ENCODE data around the gene G0S2. TPM values are rescaled to one million over a fixed set of nuclear protein-coding genes. Genes with fewer than 3 reads are reported as not detected.

The G0S2 gene
- total RNA-seq, 1 experiment from 2014 or later: 0.35 TPM

GRCh38 chr1:209714338-209714737 lies 39.1 kb downstream of the G0S2 start:
- TF ChIP-seq CTCF (conservative IDR thresholded peaks at IDR 0.05): no peak
- no CpG with 5 or more reads among the region's 2 CpGs for WGBS (ENCODE audit: extremely low coverage, insufficient read length, low lambda C conversion rate)
- Histone ChIP-seq H3K14ac (ENCODE audit: insufficient read depth, low read length) (no peak overlapping the region), H2BK15ac (ENCODE audit: low read depth, low read length) (no peak overlapping the region), H4K8ac (replicated peaks; ENCODE audit: insufficient read length, low read depth, low read length) (no peak overlapping the region), H2BK5ac (ENCODE audit: insufficient read length, low read length) (no peak overlapping the region), H3K18ac (ENCODE audit: insufficient read length, low read depth, low read length) (no peak overlapping the region), H2AFZ (ENCODE audit: low read length) (no peak overlapping the region), H2BK120ac (ENCODE audit: low read depth, low read length, poor library complexity, severe bottlenecking) (no peak overlapping the region), H3K27me3 (ENCODE audit: insufficient read depth, low read length) (no peaks in the 10 kb centered on the region), H3K4me1 (ENCODE audit: insufficient read depth, low read length) (no peaks in the 10 kb centered on the region; the same call in 1 of the 2 replicates), H3K23me2 (ENCODE audit: insufficient read length, low read depth, low read length, poor library complexity, severe bottlenecking) (no peaks in the 10 kb centered on the region), H3K4me2 (ENCODE audit: insufficient read depth, insufficient read length, low read length) (no peak overlapping the region), H3K27ac (ENCODE audit: insufficient read length, low read depth, low read length) (no peak overlapping the region), H2BK12ac (ENCODE audit: insufficient read length, low read depth, low read length) (no peak overlapping the region), H2BK20ac (ENCODE audit: low read depth, low read length, poor library complexity, severe bottlenecking) (no peak overlapping the region), H2AK5ac (ENCODE audit: insufficient read length, low read length) (no peak overlapping the region), H4K91ac (ENCODE audit: insufficient read length, low read depth, low read length) (no peak overlapping the region), H3K79me1 (ENCODE audit: insufficient read depth, low read depth, low read length, poor library complexity, severe bottlenecking) (no peaks in the 10 kb centered on the region), H4K5ac (ENCODE audit: insufficient read length, low read depth, low read length) (no peak overlapping the region), H3K4ac (ENCODE audit: low read depth, low read length) (no peak overlapping the region), H3K56ac (ENCODE audit: insufficient read length, low read depth, low read length) (no peak overlapping the region), H3K9me3 (ENCODE audit: control insufficient read depth, low read depth, low read length) (no peaks in the 10 kb centered on the region), H3T11ph (ENCODE audit: low read length) (no peak overlapping the region), H3K9ac (ENCODE audit: extremely low read depth, insufficient read length, low read length) (no peak overlapping the region), H3K79me2 (ENCODE audit: insufficient read depth, low read length) (no peaks in the 10 kb centered on the region), H4K20me1 (ENCODE audit: control insufficient read depth, insufficient read depth, insufficient read length) (no peaks in the 10 kb centered on the region), H3K23ac (ENCODE audit: insufficient read length, low read depth, low read length) (no peak overlapping the region)
- no peak for DNase-seq
- Mint-ChIP-seq H3K9me3 (no peaks in the 10 kb centered on the region), H3K36me3 (ENCODE audit: insufficient read depth in 1 of 3, low read depth in 3 of 3) (no peaks in the 10 kb centered on the region), H3K4me3 (no peak overlapping the region), H3K27ac (no peak overlapping the region), H3K4me1 (no peaks in the 10 kb centered on the region), H3K27me3 (ENCODE audit: low read depth) (peaks cover 9% of the 10 kb centered on the region)
